ENCODE results near the gene MOSPD2. TPM values are rescaled to one million over a fixed set of nuclear protein-coding genes. Genes with fewer than 3 reads are reported as not detected.

Gene MOSPD2
- total RNA-seq, 4 donors from 2014 or later, result 10.2 to 15.6 (median 11.4) TPM

GRCh38 chrX:14916017-14916674, 42.9 kb downstream of the MOSPD2 start:
- TF ChIP-seq POLR2A (IDR thresholded peaks at IDR 0.05), result no peak
- no peak for TF ChIP-seq CTCF (IDR thresholded peaks at IDR 0.05)
- 63 to 79% methylated on average over 3 of the region's 3 CpGs for WGBS, 2 donors
- no peak for DNase-seq
- peaks cover 0 to 60% (median 0%) of the 10 kb centered on the region in 3 donors for H3K36me3 ChIP-seq
- no peak overlapping the region for H3K27ac ChIP-seq
- no peaks in the 10 kb centered on the region for H3K27me3 ChIP-seq
- no peaks in the 10 kb centered on the region for H3K9me3 ChIP-seq
- no peaks in the 10 kb centered on the region for H3K4me1 ChIP-seq
- no peak overlapping the region for H3K4me3 ChIP-seq
- intact Hi-C loops (cut with DNase I), result no loop called here

- DNase-seq, result no peak
- Histone ChIP-seq H3K9me3 (no peaks in the 10 kb centered on the region), H3K4me1 (no peaks in the 10 kb centered on the region), H3K27me3 (no peaks in the 10 kb centered on the region), H3K36me3 (peaks cover 0 to 39% (median 0%) of the 10 kb centered on the region in 3 donors), H3K27ac (no peak overlapping the region), H3K4me3 (no peak overlapping the region)
- no peak for TF ChIP-seq CTCF (IDR thresholded peaks at IDR 0.05)
- no peak for TF ChIP-seq POLR2A (IDR thresholded peaks at IDR 0.05)
- intact Hi-C loops (cut with DNase I), result no loop called here
- WGBS, 2 donors, result 30 to 41% methylated on average over 2 of the region's 2 CpGs
These were observed 46.2 kb downstream of the MOSPD2 start for GRCh38 chrX:14919407-14919806.

- Histone ChIP-seq H3K36me3 (peaks cover 0 to 36% (median 0%) of the 10 kb centered on the region in 3 donors), H3K9me3 (no peaks in the 10 kb centered on the region), H3K4me3 (no peak overlapping the region), H3K27me3 (no peaks in the 10 kb centered on the region), H3K27ac (no peak overlapping the region), H3K4me1 (no peaks in the 10 kb centered on the region)
- no peak for DNase-seq
- TF ChIP-seq CTCF (IDR thresholded peaks at IDR 0.05) (no peak), POLR2A (IDR thresholded peaks at IDR 0.05) (no peak)
- intact Hi-C loops (cut with DNase I), result no loop called here
- WGBS, 2 donors, result 87 to 92% methylated on average over 2 of the region's 2 CpGs
These were observed 47.0 kb downstream of the MOSPD2 start for GRCh38 chrX:14920196-14920595.

GRCh38 chrX:14922437-14922836, 49.2 kb downstream of the MOSPD2 start:
- no peaks in the 10 kb centered on the region for H3K27me3 ChIP-seq
- DNase-seq, result no peak
- no peaks in the 10 kb centered on the region for H3K9me3 ChIP-seq
- H3K36me3 ChIP-seq, result peaks cover 0 to 14% (median 0%) of the 10 kb centered on the region in 3 donors
- 79 to 92% methylated on average over 5 of the region's 6 CpGs for WGBS, 2 donors
- TF ChIP-seq POLR2A (IDR thresholded peaks at IDR 0.05) (no peak), CTCF (IDR thresholded peaks at IDR 0.05) (no peak)
- H3K4me3 ChIP-seq, result no peak overlapping the region
- intact Hi-C loops (cut with DNase I), result no loop called here
- H3K27ac ChIP-seq, result no peak overlapping the region
- H3K4me1 ChIP-seq, result no peaks in the 10 kb centered on the region

- intact Hi-C loops (cut with DNase I), result no loop called here
- 64 to 91% methylated on average over 4 of the region's 4 CpGs for WGBS, 2 donors
- Histone ChIP-seq H3K4me3 (no peak overlapping the region), H3K4me1 (no peaks in the 10 kb centered on the region), H3K27ac (no peak overlapping the region), H3K9me3 (no peaks in the 10 kb centered on the region), H3K36me3 (peaks cover 0 to 9% (median 0%) of the 10 kb centered on the region in 3 donors), H3K27me3 (no peaks in the 10 kb centered on the region)
- TF ChIP-seq POLR2A (IDR thresholded peaks at IDR 0.05), result no peak
- no peak for TF ChIP-seq CTCF (IDR thresholded peaks at IDR 0.05)
- DNase-seq, result no peak
These were observed 50.5 kb downstream of the MOSPD2 start for GRCh38 chrX:14923761-14924160.

All from esophagus squamous epithelium (tissue), 5 donors.